NK-92 treated with Interleukin-12 subunit alpha and Interleukin-12 subunit beta, amount 100 ng/mL, for 24 hours (cell line): Measurements from ENCODE around the gene SYTL1.
A peak's percentile ranks its signal among the peaks of the same experiment; 100 is the strongest.

Experiments used
- DNase-seq: peaks from one replicate; lab custom pipeline; 2025; lab: John Stamatoyannopoulos, UW

Gene SYTL1

GRCh38 chr1:27321813-27322568 lies 19.8 kb upstream of the SYTL1 start, which contains the start of gene TMEM222:
TSS of gene TMEM222 (plus strand) at chr1:27322163. CDS start at chr1:27322198, 35 bp downstream.
- DNase-seq = peak; percentile 93

- DNase-seq = no peak
Observed at GRCh38 chr1:27322569-27323240, 19.1 kb upstream of the SYTL1 start.

GRCh38 chr1:27325286-27325685 lies 16.5 kb upstream of the SYTL1 start:
- no peak for DNase-seq

- no peak for DNase-seq
Observed at GRCh38 chr1:27327964-27328363, 13.9 kb upstream of the SYTL1 start.

- no peak for DNase-seq
Observed at GRCh38 chr1:27330786-27331185, 11.0 kb upstream of the SYTL1 start.

- DNase-seq = no peak
Observed at GRCh38 chr1:27331426-27331825, 10.4 kb upstream of the SYTL1 start.

GRCh38 chr1:27331922-27332321 lies 9.9 kb upstream of the SYTL1 start:
- no peak for DNase-seq

GRCh38 chr1:27332536-27333281 lies 9.1 kb upstream of the SYTL1 start:
- no peak for DNase-seq

- DNase-seq = no peak
Observed at GRCh38 chr1:27333717-27334279, 8.0 kb upstream of the SYTL1 start.

GRCh38 chr1:27335506-27336422 lies 6.1 kb upstream of the SYTL1 start:
- no peak for DNase-seq

- no peak for DNase-seq
Observed at GRCh38 chr1:27336756-27337155, 5.1 kb upstream of the SYTL1 start.

GRCh38 chr1:27338751-27339150 lies 3.1 kb upstream of the SYTL1 start:
- DNase-seq = no peak

- DNase-seq = no peak
Observed at GRCh38 chr1:27339213-27339612, 2.6 kb upstream of the SYTL1 start.

- no peak for DNase-seq
Observed at GRCh38 chr1:27342391-27342777, 562 bp downstream of the SYTL1 start.

GRCh38 chr1:27342778-27343638 lies 1.2 kb downstream of the SYTL1 start:
- peak; percentile 35 for DNase-seq

GRCh38 chr1:27343639-27344025 lies 1.8 kb downstream of the SYTL1 start:
- DNase-seq = no peak

- DNase-seq = no peak
Observed at GRCh38 chr1:27345272-27345671, 3.5 kb downstream of the SYTL1 start.

GRCh38 chr1:27346357-27346756 lies 4.5 kb downstream of the SYTL1 start:
- no peak for DNase-seq

- DNase-seq = no peak
Observed at GRCh38 chr1:27346991-27347624, 5.3 kb downstream of the SYTL1 start.
